GM18858 (cell line): ENCODE data around the gene SPECC1.
"Not testable (repeated sequence)": the region's sequence is repeated elsewhere in the genome, so short reads cannot be mapped to it uniquely, and the experiment has no call there.

Experiments
- ATAC-seq: cut with Tn5 transposase; IDR thresholded peaks from one replicate; pipeline ENCODE4 v1.9.1; 2021; ENCODE audit not compliant: unreplicated experiment

SPECC1 gene

GRCh38 chr17:20158580-20158979, 149.4 kb downstream of the SPECC1 start:
- no peak for ATAC-seq

GRCh38 chr17:20159406-20160069, 150.4 kb downstream of the SPECC1 start:
- no peak for ATAC-seq

- ATAC-seq: not testable (repeated sequence)
Measured at GRCh38 chr17:20165516-20165915, 156.4 kb downstream of the SPECC1 start.

GRCh38 chr17:20170085-20170484, 160.9 kb downstream of the SPECC1 start:
- ATAC-seq: no peak

GRCh38 chr17:20171741-20172365, 162.7 kb downstream of the SPECC1 start:
- no peak for ATAC-seq

GRCh38 chr17:20172376-20172775, 163.2 kb downstream of the SPECC1 start:
- ATAC-seq: no peak

- no peak for ATAC-seq
Measured at GRCh38 chr17:20173091-20173490, 163.9 kb downstream of the SPECC1 start.

- ATAC-seq: no peak
Measured at GRCh38 chr17:20174588-20175265, 165.6 kb downstream of the SPECC1 start.

- no peak for ATAC-seq
Measured at GRCh38 chr17:20179041-20179440, 169.9 kb downstream of the SPECC1 start.

GRCh38 chr17:20180661-20181060, 171.5 kb downstream of the SPECC1 start:
- ATAC-seq: no peak

GRCh38 chr17:20184181-20184580, 175.0 kb downstream of the SPECC1 start:
- no peak for ATAC-seq

GRCh38 chr17:20184977-20185619, 175.9 kb downstream of the SPECC1 start:
- no peak for ATAC-seq

- ATAC-seq: no peak
Measured at GRCh38 chr17:20187049-20187448, 177.9 kb downstream of the SPECC1 start.

- ATAC-seq: no peak
Measured at GRCh38 chr17:20189302-20189701, 180.1 kb downstream of the SPECC1 start.

- no peak for ATAC-seq
Measured at GRCh38 chr17:20189979-20190378, 180.8 kb downstream of the SPECC1 start.

- ATAC-seq: no peak
Measured at GRCh38 chr17:20190605-20191004, 181.4 kb downstream of the SPECC1 start.

GRCh38 chr17:20191056-20191455, 181.9 kb downstream of the SPECC1 start:
- no peak for ATAC-seq

- ATAC-seq: not testable (repeated sequence)
Measured at GRCh38 chr17:20196286-20196685, 187.1 kb downstream of the SPECC1 start.

- no peak for ATAC-seq
Measured at GRCh38 chr17:20197272-20197926, 188.2 kb downstream of the SPECC1 start.

GRCh38 chr17:20200016-20200795, 191.0 kb downstream of the SPECC1 start:
- ATAC-seq: no peak
